K562 (cell line): ENCODE results near the gene KIF26B. TPM values are rescaled to one million over a fixed set of nuclear protein-coding genes. Genes with fewer than 3 reads are reported as not detected.

ENCODE experiments used
- ETS2 ChIP-seq: IDR thresholded peaks from 2 replicates; pipeline ENCODE4 v1.6.1; 2016; ENCODE audit warnings: borderline replicate concordance, missing genetic modification characterization, mild to moderate bottlenecking, moderate library complexity, missing compliant biosample characterization; ENCODE audit not compliant: poor library complexity, severe bottlenecking
- FUS ChIP-seq: fragments of 200-400 bp; formaldehyde crosslinking; optimal IDR thresholded peaks from 2 replicates; pipeline ENCODE3; 2017; ENCODE audit warnings: low read depth, low read length
- RBM25 ChIP-seq: fragments of 200-400 bp; formaldehyde crosslinking; IDR thresholded peaks from 2 replicates; pipeline ENCODE4 v1.6.1; 2018; ENCODE audit warnings: low read length, low read depth, moderate library complexity; ENCODE audit not compliant: severe bottlenecking
- SIRT6 ChIP-seq: IDR thresholded peaks from one replicate; pipeline ENCODE4 v1.6.1; 2012; ENCODE audit warnings: low read depth, mild to moderate bottlenecking, control low read depth, inconsistent platforms, low read length, moderate library complexity
- ZNF589 ChIP-seq: fragments of 200-800 bp; sonication (Bioruptor generic); IDR thresholded peaks from 2 replicates; pipeline ENCODE4 v1.6.1; 2016; ENCODE audit warnings: low read depth, missing genetic modification characterization, missing compliant biosample characterization
- polyA plus RNA-seq, 8 experiments: library from polyadenylated mRNA; depleted of rRNA in 4 of 8; stranded (reverse) in 5 of 8; unstranded in 3 of 8; fragments of >200 nt; fragmentation: Nextera tagmentation in 2 of 8; fragmentation: Illumina TruSeq in 1 of 8; extraction: Ambion mirVana in 2 of 8; extraction: Trizol in 1 of 8; gene quantifications; 2 replicates each; pipeline versions ENCODE4 v1.2.1 to v1.2.3, GENCODE V29; 2011 to 2014; ENCODE audit warnings: inconsistent platforms in 1 of 8, missing spikeins in 1 of 8
- total RNA-seq, 7 experiments: library from RNA; depleted of rRNA in 6 of 7; stranded (reverse); fragments of >200 nt in 6 of 7; fragmentation: Illumina TruSeq in 2 of 7; extraction: Trizol in 2 of 7; gene quantifications; 2 replicates each; pipeline versions ENCODE4 v1.2.1 to v1.2.3, GENCODE V29; 2011 to 2021; ENCODE audit warnings: low replicate concordance in 1 of 7
- TF ChIP-seq, protein P1 (sequence below): fragments of 450-650 bp; IDR thresholded peaks from 2 replicates; pipeline ENCODE4 v1.6.1; 2016; ENCODE audit warnings: missing biosample characterization, missing genetic modification characterization
- TF ChIP-seq, protein P2 (sequence below): IDR thresholded peaks from 3 replicates; pipeline ENCODE4 v1.6.1; 2011; ENCODE audit warnings: borderline replicate concordance, mild to moderate bottlenecking; ENCODE audit not compliant: insufficient read length, insufficient read depth
- TF ChIP-seq, protein P3 (sequence below), 2 experiments: IDR thresholded peaks in 1 of 2; conservative IDR thresholded peaks in 1 of 2; 2 replicates each; pipeline ENCODE4 v1.6.1; 2016; ENCODE audit warnings: low read depth in 2 of 2, mild to moderate bottlenecking in 1 of 2, missing compliant biosample characterization in 1 of 2, missing genetic modification characterization in 1 of 2, moderate library complexity in 1 of 2

KIF26B gene
- total and polyA plus RNA-seq, 9 of the 15 experiments (the other 6 are each of a cell fraction or from before 2014, with no cell fraction given), result 0.02 to 0.08 (median 0.03) TPM; not detected in 6

DNA sequence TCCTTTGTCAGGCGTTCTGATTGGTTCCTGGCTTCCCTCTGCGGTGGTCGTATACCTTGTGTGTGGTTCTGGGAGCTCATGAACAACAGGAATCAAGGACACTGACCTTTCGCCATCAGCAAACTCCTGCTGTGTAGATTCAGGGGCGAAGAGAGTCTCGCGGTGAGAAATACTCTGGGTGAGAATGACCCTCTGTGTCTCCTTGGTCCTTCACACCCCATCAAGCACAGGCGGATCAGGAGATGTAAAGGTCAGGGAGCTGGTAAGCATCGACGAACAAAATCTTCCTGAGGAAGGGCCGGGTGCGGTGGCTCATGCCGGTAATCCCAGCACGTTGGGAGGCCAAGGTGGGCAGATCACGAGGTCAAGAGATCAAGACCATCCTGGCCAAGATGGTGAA is 207.2 kb downstream of the KIF26B start (continued):
- TF ChIP-seq, protein P1, sequence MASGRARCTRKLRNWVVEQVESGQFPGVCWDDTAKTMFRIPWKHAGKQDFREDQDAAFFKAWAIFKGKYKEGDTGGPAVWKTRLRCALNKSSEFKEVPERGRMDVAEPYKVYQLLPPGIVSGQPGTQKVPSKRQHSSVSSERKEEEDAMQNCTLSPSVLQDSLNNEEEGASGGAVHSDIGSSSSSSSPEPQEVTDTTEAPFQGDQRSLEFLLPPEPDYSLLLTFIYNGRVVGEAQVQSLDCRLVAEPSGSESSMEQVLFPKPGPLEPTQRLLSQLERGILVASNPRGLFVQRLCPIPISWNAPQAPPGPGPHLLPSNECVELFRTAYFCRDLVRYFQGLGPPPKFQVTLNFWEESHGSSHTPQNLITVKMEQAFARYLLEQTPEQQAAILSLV, result no peak
- no peak for TF ChIP-seq FUS
- TF ChIP-seq, protein P2, sequence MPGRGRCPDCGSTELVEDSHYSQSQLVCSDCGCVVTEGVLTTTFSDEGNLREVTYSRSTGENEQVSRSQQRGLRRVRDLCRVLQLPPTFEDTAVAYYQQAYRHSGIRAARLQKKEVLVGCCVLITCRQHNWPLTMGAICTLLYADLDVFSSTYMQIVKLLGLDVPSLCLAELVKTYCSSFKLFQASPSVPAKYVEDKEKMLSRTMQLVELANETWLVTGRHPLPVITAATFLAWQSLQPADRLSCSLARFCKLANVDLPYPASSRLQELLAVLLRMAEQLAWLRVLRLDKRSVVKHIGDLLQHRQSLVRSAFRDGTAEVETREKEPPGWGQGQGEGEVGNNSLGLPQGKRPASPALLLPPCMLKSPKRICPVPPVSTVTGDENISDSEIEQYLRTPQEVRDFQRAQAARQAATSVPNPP, result no peak
- no peak for TF ChIP-seq ETS2 (tag)
- TF ChIP-seq SIRT6, result no peak
- no peak for TF ChIP-seq RBM25
- TF ChIP-seq ZNF589 (CRISPR knock-in tag), result no peak
- TF ChIP-seq, protein P3, sequence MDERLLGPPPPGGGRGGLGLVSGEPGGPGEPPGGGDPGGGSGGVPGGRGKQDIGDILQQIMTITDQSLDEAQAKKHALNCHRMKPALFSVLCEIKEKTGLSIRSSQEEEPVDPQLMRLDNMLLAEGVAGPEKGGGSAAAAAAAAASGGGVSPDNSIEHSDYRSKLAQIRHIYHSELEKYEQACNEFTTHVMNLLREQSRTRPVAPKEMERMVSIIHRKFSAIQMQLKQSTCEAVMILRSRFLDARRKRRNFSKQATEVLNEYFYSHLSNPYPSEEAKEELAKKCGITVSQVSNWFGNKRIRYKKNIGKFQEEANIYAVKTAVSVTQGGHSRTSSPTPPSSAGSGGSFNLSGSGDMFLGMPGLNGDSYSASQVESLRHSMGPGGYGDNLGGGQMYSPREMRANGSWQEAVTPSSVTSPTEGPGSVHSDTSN (CRISPR knock-in tag; IDR thresholded peaks at IDR 0.05; ENCODE audit: low read depth), result no peak
- TF ChIP-seq, protein P3 (tag; conservative IDR thresholded peaks at IDR 0.05; ENCODE audit: low read depth), result no peak
